ENCODE measurements around the gene ZDHHC9.
A peak's percentile ranks its signal among the peaks of the same experiment; 100 is the strongest.
"Not testable (repeated sequence)": the region's sequence is repeated elsewhere in the genome, so short reads cannot be mapped to it uniquely, and the experiment has no call there.

Gene ZDHHC9
- total RNA-seq: 3.1 to 4.9 reads per million in 2 donors

DNA sequence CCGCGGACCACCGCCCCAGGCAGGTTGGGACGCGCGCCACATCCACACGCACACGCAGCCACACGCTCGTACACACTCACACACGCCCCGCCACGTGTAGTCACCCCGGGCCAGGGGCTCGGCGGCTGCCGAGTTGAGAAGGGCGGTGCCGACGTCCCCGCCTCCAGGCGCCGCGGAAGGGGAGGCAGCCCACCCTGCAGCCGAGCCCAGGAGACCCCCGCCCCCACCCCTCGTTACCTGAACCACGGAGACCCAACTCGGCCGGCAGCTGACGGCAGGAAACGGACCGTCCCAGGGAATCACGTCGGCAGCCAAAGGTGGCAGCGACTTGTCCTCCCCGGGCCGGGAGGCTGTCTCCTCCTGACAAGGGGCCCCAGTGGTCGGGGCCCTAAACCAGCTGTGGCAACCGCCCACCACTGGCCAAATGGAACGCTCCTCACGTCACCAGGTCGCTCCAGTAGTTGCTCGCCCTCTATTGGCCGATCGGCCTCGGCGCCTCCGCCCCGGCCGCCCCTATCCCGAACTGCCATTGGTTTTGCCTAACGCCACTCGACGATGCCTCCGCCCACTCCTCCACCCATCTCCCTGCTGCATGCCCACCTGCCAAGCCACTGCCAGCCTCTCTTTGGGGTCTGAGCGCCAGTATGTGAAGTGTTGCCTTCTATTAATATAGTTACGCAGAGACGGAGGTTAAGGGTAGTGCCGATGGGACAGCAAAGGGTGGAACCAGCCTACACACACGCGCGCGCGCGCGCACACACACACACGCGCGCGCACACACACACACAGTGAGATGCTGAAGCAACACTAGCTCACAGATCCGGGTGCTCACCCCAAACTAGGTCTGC lies at the start of gene ZDHHC9:
ZDHHC9 (minus strand) TSS at position 428 of the 848 bp plus-strand sequence. CDS start 1,941 bp downstream, outside the sequence.
- peak; percentile 58 for DNase-seq

DNA sequence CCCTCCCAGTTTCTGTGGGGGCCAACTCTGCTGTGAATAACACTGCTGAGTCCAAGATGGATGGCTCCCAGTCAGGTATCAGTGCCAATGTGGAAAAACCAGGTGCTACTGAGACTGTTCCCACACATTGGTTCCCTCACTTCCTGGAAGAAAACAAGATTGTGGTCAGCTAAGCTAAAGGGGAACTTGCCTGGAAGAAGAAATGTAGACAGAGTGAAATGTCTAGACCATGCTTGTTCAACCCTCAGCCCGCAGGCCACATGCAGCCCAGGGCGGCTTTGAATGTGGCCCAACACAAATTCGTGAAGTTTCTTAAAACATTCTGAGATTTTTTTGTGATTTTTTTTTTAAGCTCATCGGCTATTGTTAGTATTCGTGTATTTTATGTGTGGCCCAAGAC lies 33.7 kb upstream of the ZDHHC9 start:
- DNase-seq: no peak

DNA sequence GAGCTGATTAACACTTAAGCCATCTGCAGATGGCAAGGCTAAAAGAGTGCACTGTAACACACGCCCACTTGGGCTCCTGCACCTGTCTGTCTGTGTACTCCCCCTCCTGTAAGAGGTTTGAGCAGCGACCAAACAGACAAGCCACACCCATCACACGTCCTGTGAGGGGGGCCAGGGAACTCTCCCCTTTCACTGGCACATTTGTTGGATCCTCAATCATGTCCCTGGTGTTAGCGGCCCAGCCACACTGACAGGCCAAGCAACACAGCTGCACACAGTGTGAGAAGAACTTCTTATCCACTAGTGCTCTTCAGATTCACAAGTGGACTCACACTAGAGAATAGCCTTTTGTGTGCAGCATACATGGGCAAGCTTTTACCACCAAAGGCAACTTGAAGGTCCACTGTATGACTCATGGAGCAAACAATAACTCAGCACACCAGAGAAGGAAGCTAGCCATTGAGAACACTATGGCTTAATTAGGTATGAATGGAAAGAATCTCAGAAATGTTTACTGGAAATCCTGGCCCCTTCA lies 33.2 kb upstream of the ZDHHC9 start:
- DNase-seq: no peak

DNA sequence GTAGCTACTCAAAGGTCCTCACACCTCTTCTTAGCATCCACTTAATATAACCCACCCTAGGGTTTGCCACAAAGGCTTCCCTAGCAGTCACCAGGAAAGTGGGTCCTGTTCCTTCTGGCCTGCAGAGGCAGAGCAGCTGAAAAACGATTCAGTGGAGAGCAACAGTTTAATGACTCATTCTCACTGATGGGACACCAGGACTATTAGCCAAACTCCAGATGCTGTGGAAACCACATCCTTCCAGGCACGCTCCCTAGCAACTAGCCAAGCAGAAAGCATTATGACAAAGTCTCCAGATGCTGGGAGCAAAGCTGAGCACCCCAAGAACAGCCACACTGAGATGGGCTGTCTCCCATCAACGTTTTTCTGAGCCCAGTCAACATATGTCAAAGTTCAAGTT lies 32.0 kb upstream of the ZDHHC9 start:
- no peak for DNase-seq

DNA sequence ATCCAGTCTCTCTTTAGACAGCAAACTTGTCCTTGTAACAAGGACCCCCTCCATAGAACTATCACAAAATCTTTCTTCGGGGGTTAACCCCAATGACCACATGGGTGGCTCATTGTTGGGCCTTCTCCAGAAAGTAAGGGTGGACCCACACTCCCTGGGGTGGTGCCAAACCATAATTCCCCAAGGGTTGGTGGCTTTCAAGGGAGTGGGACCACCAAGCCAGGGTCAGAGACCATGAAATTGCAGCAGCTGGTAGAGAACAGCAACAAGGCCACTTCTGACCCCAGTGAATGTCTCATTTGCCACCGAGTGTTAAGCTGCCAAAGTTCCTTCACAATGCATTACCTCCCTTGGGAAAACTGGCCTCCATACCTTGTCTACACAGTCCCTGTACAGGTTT lies 28.8 kb upstream of the ZDHHC9 start:
- DNase-seq: no peak

DNA sequence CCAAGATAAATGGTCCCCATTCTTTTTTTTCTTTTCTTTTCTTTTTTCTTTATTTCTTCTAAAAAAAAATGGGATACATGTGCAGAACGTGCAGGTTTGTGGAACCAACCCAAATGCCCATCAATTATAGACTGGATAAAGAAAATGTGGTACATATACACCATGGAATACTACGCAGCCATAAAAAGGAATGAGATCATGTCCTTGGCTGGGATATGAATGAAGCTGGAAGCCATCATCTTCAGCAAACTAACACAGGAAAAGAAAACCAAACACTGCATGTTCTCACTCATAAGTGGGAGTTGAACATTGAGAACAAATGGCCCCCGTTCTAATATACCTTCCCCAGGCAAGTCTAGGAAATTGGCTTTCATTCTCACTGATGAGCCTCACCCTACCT lies 22.6 kb upstream of the ZDHHC9 start:
- DNase-seq: not testable (repeated sequence)

DNA sequence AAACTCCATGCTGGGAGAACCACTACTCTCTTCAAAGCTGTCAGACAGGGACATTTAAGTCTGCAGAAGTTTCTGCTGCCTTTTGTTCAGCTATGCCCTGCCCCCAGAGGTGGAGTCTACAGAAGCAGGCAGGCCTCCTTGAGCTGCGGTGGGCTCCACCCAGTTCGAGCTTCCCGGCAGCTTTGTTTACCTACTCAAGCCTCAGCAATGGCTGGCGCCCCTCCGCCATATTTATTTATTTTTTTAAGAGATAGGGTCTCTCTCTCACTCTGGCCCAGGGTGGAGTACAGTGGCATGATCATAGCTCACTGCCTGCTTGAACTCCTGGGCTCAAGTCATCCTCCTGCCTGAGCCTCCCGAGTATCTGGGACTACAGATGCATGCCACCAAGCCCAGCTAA lies 15.4 kb upstream of the ZDHHC9 start:
- DNase-seq: not testable (repeated sequence)

DNA sequence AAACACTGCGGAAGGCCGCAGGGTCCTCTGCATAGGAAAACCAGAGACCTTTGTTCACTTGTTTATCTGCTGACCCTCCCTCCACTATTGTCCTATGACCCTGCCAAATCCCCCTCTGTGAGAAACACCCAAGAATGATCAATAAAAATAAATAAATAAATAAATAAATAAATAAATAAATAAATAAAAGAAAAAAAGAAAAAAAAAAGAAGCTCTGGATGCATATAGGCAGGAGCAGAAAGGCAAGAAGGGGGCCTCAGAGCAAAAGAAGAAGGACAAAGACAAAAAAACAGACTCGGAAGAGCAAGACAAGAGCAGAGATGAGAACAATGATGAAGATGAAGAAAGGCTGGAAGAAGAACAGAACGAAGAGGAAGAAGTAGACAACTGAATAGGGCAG lies 8.1 kb upstream of the ZDHHC9 start:
- not testable (repeated sequence) for DNase-seq

DNA sequence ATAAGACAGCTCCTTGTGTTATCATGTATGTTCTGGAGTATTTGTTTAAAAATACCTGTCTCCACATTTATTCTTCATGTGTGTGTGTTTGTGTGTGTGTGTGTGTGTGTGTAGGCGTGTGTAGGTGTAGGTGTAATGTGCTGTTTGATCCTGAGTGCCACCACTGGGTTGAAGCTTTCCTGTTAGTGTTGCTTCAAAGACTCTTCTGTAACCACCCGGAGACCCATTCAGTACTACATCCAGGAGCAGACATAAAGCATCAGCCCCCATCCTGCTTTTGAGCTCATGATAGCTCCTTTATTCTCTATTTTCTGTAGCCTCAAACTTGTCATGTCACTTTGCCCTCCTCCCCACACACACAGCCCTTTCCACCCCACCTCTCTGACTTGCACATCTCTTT lies 3.0 kb upstream of the ZDHHC9 start:
- DNase-seq: no peak

DNA sequence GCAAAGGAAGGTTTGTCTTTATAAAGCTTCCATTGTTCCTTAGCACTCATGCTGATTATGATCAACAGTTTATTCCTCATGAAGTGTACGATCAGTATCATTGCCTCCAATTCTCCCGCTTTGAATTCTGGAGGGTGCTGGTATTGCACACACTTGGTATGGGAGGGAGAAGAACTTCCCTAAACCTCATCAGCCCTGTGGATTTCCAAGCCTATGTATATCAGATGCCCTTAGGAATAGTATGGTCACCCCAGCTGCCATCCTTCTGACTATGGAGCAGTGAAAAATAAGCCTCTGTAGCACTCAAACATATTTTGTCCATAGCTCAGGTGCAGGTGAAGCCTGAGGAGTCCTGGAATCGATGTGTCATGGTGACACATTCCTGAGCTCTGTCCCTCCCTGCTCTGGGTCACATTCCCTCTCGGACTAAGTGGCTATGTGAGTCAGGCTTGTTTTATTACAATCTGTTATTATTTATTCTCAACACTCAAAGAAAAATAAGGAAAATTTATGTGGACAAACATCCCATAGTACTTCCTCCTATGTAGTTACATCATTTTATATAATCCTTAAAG lies 2.0 kb upstream of the ZDHHC9 start:
- DNase-seq: no peak

DNA sequence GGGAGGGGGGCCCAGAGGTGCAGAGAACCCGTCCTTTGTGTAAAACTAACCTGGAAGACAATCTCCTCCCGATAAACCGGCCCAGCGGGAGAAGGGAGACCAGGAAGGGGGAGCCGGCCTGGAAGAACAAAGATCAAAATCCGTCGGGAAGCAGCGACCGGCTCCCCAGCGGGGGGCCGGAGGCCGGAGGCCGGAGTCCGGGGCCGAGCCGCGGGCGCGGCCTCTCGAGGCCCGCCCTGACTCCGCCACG lies 552 bp downstream of the ZDHHC9 start:
- DNase-seq: no peak

DNA sequence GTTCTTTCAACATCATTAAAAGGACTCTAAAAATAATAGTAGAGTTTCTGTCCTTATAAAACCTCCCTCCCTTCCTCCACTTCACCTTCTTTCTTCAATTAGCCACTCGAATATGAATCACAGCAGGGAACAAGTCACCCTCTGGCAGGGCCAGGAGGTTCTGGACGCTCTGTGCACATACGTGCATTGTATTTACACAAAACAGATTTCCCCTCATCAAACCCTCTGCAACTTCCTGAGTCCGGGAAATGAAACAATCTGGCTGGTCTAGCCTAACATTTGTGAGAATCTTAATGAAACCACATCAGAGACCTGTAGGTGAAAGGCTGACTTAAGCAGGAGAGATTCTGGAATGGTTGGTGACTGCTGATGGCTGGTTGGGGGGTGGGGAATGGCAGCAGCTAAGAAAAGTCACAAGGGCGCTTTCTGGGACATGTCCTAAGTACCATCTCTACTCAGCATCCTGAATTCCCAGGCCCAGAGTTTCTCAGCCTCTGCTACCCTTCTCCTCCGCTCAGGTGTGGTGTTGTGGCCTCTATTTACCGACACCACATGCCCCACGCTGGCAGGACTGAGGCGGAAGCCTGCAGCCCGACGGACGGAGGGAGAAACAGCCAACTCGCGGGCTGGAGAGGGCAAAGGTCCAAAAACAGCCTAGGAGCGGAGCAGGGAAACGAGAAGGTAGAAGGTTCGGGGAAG lies 1.0 kb downstream of the ZDHHC9 start:
- DNase-seq: peak; percentile 4

DNA sequence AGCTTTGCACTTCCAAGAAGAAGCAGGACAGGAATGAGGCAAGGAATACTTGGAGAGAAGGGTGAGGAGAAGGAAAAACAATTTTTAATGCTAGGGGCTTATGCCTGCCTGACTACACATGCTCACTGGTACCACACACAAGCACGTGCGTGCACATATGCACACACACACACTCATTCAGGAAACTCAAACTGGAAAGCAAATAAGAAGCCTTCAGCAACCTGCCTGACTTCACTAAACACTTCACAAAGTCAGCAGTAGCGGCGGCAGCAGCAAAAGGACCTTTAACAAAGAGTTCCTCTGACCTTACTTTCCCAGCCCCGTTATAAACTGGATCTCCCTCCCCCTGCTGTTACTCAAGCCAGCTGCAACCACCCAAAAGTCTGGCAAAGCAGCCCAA lies 3.3 kb downstream of the ZDHHC9 start:
- DNase-seq: no peak

DNA sequence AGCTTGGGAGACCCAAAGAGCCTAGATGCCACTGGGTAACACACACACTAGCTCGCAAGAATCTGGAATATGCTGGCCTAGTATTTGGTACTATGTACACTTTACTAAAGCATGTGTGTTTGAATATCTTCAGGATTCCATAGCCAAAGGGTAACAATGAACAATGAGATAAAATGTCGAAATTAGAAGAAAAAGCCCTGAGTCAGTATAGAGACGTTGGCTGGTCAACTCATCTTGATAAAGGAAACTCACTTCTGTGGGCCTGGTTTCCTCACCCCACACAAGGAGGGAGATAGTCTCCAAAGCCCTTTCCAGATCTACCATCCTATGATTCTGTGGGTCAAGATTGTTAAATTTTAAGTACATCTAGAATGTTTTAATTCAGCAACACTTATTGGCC lies 6.9 kb downstream of the ZDHHC9 start:
- DNase-seq: no peak

DNA sequence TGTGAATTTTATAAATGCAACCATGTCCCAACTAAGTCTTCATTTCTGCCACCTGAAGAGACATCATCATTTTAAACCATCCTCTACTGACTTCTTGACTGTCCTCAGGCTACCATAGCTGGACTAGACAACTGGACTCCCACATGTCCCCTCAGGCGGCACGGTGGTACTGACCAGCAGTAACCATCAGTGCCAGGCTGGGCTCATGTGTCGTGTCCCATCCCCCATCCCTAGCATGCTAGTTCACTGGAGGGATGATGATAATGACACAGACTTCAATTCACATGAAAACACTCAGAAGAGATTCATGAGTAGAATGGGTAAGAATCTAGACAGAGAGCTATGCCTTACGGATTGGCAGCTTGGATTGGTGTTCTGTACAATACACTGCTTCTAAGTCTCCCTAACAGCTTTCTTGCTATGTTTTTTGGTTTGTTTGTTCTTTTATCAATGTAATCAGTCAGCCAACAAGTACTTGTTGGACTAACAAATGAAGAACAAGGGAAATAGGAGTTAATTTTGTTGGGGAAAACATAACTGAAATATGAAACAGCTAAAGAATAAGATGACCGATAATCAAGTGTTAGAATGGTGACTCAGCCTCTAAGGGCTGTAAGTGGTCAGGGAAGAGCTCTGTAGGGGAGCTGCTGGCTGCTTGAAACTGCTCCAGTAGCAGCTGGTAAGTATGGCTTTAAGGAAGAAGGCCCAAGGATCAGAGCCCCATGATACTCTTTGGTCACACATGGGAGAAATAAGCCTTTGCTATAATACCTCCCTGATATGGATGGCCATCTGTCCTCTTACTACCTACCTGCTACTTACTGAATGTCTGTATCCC lies 10.3 kb downstream of the ZDHHC9 start:
- no peak for DNase-seq

DNA sequence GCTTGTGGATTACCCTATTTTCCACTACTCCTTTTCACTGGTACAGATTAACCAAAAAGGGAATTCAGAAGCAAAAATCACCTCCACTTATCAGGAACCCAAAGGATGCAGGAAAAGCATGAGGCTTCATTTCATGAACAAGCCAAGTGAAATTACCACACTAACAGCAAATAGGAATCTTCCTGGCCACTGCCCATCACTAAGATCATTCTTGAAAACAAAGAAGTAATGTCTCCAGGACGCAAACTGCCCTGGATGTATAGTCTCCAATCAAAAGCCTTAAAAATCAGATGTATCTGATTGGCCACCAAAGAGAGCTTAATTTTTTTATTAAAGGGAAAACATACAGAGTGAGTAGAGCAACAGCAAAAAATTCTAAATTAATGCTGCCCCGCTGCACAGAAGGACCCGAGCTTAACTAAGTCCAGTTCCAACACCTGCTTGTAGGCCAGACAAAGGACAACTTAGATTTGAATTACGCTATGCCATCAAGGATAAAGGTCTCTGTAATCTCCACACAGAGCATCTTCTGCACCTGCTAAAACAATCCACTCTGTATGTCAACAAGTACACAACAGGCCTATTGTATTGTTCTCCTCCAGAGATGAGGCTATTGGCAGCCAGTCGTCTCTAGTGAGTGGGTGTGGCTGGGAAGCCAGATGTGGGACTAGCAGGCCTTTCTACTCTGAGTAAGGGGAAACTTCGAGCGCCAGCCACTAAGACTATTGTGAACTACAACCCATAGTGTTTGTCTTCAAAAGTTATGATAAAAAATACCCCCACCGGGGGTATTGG lies 12.4 kb downstream of the ZDHHC9 start:
- DNase-seq: no peak

DNA sequence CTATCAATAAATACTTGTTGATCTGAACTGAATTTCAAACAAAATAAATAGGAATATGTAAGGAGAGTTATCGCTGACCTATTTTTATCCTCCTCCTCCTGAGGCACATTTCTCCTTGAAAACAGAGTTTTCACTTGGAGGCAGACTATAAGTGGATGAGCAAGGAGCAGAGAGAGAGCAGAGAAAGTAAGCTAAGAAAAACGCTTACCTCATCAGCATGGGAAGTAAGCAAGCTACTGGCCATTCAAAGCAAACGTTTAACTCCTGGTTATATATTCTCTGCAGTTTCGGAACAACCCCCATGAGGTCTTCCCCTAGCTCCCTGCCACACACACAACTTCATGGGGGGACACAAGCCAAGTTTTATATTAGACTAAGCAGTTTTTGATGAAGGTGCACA lies 13.2 kb downstream of the ZDHHC9 start:
- DNase-seq: no peak

DNA sequence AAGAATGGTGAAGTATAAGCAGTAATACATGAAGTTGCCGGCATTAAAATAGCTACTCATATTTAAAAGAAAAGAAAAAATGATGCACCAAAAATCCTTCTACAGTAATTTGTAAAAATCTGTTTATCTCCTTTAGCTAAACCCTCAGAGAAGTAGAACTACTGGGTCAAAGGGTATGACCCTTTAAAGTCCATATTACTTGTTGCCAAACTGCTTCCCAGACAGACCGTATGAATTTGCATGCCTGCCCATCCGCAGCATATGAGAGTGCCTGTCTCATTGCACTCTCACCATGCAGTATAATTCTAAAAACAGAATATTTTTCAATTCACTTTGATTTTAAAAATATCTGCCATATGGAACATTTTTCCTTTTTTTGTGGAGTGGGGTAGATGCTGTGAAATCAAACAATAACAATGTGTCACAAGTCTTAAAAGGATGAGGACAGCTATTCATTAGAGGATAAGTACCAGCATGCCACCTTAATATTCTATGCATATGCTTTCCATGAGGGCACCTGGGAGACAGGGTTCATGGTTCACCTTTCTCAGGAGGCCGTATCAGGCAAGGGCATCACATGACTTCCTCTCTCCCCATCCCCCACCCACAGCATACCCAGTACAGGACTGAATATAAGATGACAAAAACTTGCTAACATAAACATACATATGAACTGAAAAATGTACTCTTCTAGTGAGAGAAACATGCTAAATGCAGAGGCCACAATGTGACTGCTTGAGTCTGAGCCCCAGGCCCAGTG lies 17.8 kb downstream of the ZDHHC9 start:
- DNase-seq: no peak

DNA sequence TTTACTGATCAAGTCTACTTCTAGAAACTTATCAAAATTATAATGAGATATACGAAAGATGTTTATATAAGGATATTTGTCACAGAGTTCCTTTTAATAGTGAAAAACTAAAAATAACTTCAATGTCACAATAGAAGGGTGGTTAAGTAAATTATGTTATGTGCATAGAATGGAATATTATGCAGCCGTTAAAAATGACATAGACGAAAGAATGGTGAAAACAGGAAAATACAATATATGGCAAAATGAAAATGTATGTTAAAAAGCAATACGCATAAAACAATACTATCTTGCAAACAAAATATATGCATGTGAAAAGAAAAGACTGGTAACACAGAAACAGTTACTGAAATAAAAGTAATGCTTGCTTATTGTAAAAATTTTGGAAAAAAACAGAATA lies 19.1 kb downstream of the ZDHHC9 start:
- no peak for DNase-seq

DNA sequence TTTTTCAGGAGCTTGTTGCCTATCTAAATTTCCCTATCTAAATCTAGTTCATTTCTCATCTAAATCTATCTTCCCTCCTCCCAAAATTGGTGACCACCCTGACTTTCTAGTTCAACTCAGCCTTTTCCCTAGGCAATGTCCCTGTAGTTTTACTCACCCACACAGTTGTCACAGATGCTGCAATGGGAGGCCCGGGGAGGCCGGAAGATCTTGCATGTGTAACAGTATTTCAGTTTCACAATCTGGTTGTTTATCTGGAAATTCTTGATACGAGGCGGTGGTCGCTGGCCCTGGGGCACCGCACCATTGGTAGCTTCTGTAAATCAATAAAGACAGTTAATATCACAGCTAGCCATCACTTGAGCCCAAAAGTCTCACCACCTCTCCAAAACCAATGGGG lies 20.2 kb downstream of the ZDHHC9 start:
- no peak for DNase-seq

DNA sequence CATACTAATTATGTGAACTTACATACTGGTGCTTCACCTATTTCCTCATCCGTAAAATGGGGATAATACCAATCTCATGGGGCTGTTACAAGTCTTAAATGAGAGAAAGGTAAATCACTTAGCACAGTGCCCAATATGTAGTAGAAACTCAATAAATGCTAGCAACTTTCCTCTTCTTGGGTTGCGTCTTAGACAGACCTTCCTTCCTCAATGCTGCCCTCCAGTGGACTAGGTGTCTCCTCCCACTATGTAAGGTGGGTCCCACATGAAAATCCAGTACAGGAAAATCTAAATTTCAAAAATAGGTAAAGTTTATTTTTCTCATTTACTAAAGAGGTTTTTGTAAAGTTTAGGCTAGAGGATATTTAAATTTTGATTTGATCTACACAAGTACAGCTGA lies 20.6 kb downstream of the ZDHHC9 start:
- no peak for DNase-seq
